Right lobe of liver (tissue), 6 donors: ENCODE measurements around the gene EME2. TPM values are rescaled to one million over a fixed set of nuclear protein-coding genes. Genes with fewer than 3 reads are reported as not detected.
"Not testable (repeated sequence)": the region's sequence is repeated elsewhere in the genome, so short reads cannot be mapped to it uniquely, and the experiment has no call there.

Experiments used
- ATAC-seq, 4 donors: fragments of 200-7000 bp; cut with Tn5 transposase; one replicate each; pipeline ENCODE4 v1.9.1; 2020; ENCODE audit warnings: mild to moderate bottlenecking in 4 of 4, moderate library complexity in 4 of 4
- DNase-seq, 3 donors: peaks; one replicate each; pipeline ENCODE4 v3.0.0-alpha.2; 2020
- H3K27ac ChIP-seq, 3 donors: fragments of 200-600 bp; one replicate each; pipeline ENCODE4 v1.8.0; 2022
- H3K27me3 ChIP-seq, 2 donors: fragments of 200-600 bp; one replicate each; pipeline ENCODE4 v1.8.0; 2022
- H3K36me3 ChIP-seq, 4 donors: fragments of 200-600 bp; sonication (generic) in 1 of 4; one replicate each; pipeline versions ENCODE4 v1.5.1 to v1.8.0; 2017 to 2022; ENCODE audit warnings: control low read depth in 1 of 4
- H3K4me1 ChIP-seq, 4 donors: fragments of 200-600 bp; sonication (generic) in 1 of 4; one replicate each; pipeline versions ENCODE4 v1.5.1 to v1.8.0; 2017 to 2022; ENCODE audit warnings: control low read depth in 1 of 4
- H3K4me3 ChIP-seq, 3 donors: fragments of 200-600 bp; one replicate each; pipeline ENCODE4 v1.8.0; 2022
- H3K9me3 ChIP-seq, 4 donors: fragments of 200-600 bp; sonication (generic) in 1 of 4; one replicate each; pipeline versions ENCODE4 v1.5.1 to v1.8.0; 2017 to 2022; ENCODE audit warnings: control low read depth in 1 of 4
- POLR2A ChIP-seq: fragments of 450-650 bp; IDR thresholded peaks from one replicate; pipeline ENCODE4 v1.6.1; 2017; ENCODE audit warnings: antibody characterized with exemption, mild to moderate bottlenecking
- WGBS: methylation state at CpG from one replicate; pipeline ENCODE4 v1.1.6; 2018; ENCODE audit warnings: low coverage, low lambda C conversion rate; ENCODE audit not compliant: insufficient coverage; ENCODE audit errors: missing lambda C conversion rate; 5-methylcytosine and 5-hydroxymethylcytosine counted together
- intact Hi-C, 2 donors: fragments of 100-400 bp; cut with DNase I; formaldehyde crosslinking; loops; one replicate each; pipeline versions ENCODE4 v1.11.2 to v1.14.1; 2022
- total RNA-seq, 6 experiments: library from RNA; depleted of rRNA in 2 of 6; stranded (reverse); fragments of >200 nt in 2 of 6; fragmentation: NEBNext Ultra II Directional in 3 of 6; extraction: Animal tissue kit (Norgen Biotek cat#: 25700) in 3 of 6; gene quantifications; one replicate each; pipeline versions ENCODE4 v1.1.0 to v1.2.4, GENCODE V29; 2016 to 2023
- TF ChIP-seq, protein P1 (sequence below), 4 donors: fragments of 200-600 bp in 3 of 4; fragments of 450-650 bp in 1 of 4; IDR thresholded peaks; one replicate each; pipeline versions ENCODE4 v1.5.1 to v1.8.0; 2016 to 2022; ENCODE audit warnings: antibody characterized with exemption in 4 of 4, mild to moderate bottlenecking in 2 of 4
- donor health status: DM: no; HTN: yes; CAD: no.
- donor health status: DM: no; HTN: no; CAD: no.
- donor health status: DM: no; HTN: no; CAD: no.
- donor health status: DM: no; HTN: yes; CAD: no.
- donor health status: DM: no; HTN: yes; CAD: no.

EME2 gene
- total RNA-seq, 6 experiments from 2014 or later = 3.8 to 11.1 (median 5.0) TPM

DNA sequence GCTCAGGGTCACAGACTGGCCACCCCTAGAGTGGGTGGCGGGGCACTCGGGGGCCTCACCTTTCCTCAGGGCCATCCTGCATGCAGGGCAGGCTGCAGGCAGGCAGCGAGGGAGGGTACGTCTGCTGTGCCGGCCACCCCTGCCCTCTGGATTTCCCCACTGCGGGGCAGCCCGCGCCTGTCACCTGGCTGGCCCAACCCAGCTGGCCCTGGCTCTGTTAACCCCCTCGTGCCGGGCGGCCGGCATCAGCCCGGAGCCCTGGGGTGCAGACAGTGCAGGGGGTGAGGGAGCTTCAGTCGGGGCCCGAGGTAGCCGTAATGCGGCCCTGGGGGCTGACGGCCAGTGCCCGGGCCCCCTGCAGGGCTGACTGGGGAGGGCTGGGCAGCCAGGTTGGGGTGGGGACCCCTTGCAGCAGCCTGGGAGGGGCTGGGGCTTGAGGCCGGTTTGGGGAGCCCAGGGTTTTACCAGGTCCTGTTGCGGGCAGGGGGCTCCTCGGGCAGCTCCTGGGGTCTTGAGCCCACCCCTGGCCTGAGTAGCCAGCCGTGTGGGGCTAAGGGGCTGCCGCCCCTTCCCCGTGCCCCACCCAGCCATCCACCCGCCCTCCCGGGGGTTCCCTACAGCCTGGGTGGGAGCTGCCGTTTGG is 21.1 kb downstream of the EME2 start, which contains the start of gene IGFALS:
TSS of gene IGFALS (minus strand) at position 128 of the 643 bp plus-strand sequence. CDS start at position 75, 53 bp downstream.
- ATAC-seq (peak; percentile 77 to 80 (median 79)), DNase-seq (peak; percentile 83 to 89 (median 89))
- no CpG with 5 or more reads among the region's 28 CpGs for WGBS
- peak within 1 kb of the TSS; percentile 47 to 78 (median 73) for H3K27ac ChIP-seq
- H3K4me1 ChIP-seq = peaks cover 0 to 38% (median 6%) of the 10 kb centered on the region in 4 donors
- no peaks in the 10 kb centered on the region for H3K9me3 ChIP-seq
- peaks cover 0 to 14% (median 6%) of the 10 kb centered on the region in 4 donors for H3K36me3 ChIP-seq
- TF ChIP-seq POLR2A = no peak
- TF ChIP-seq, protein P1, sequence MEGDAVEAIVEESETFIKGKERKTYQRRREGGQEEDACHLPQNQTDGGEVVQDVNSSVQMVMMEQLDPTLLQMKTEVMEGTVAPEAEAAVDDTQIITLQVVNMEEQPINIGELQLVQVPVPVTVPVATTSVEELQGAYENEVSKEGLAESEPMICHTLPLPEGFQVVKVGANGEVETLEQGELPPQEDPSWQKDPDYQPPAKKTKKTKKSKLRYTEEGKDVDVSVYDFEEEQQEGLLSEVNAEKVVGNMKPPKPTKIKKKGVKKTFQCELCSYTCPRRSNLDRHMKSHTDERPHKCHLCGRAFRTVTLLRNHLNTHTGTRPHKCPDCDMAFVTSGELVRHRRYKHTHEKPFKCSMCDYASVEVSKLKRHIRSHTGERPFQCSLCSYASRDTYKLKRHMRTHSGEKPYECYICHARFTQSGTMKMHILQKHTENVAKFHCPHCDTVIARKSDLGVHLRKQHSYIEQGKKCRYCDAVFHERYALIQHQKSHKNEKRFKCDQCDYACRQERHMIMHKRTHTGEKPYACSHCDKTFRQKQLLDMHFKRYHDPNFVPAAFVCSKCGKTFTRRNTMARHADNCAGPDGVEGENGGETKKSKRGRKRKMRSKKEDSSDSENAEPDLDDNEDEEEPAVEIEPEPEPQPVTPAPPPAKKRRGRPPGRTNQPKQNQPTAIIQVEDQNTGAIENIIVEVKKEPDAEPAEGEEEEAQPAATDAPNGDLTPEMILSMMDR (IDR thresholded peaks at IDR 0.05) = no peak
- H3K27me3 ChIP-seq = no peaks in the 10 kb centered on the region
- intact Hi-C loops = no loop called here
- peak within 1 kb of the TSS; percentile 45 to 74 (median 73) for H3K4me3 ChIP-seq

DNA sequence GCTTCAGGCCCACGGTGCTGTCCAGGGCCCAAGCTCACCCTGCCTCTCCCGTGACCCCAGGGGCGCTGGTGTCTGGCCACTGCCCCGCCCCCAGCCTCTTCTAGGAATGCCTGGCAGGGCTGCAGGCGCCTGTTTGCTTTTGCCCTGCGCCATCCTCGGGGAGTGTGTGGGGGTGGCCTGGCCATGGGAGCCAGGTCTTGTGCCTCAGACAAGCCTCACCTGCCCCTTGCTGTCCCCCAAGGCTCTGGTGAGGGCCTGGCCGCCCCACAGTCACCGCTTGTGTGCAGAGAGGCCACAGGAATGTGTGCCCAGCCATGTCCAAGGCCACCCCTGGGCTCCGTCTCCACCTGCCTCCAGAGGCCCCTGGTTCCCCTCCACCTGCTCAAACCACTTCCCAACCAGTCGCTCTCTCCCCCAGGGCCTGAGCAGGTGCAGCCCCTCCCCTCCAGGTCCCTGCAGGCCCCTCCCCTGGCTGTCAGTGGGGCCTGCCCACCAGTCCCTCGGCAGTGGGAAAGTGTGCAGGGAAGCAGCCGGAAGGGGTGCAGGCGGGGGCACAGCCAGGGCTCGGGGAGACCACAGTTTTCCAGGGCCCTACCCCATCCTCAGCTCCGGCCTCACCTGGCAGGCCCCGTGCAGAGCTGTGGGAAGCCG is 21.7 kb downstream of the EME2 start:
- H3K9me3 ChIP-seq = no peaks in the 10 kb centered on the region
- peaks cover 0 to 38% (median 6%) of the 10 kb centered on the region in 4 donors for H3K4me1 ChIP-seq
- peaks cover 0 to 13% (median 3%) of the 10 kb centered on the region in 4 donors for H3K36me3 ChIP-seq
- 40% methylated on average over 3 of the region's 18 CpGs for WGBS
- TF ChIP-seq, protein P1 (IDR thresholded peaks at IDR 0.05) = no peak
- TF ChIP-seq POLR2A = no peak
- peak; percentile 82 to 93 (median 90) for DNase-seq
- intact Hi-C loops = no loop called here
- H3K27me3 ChIP-seq = no peaks in the 10 kb centered on the region
- H3K27ac ChIP-seq = peak overlapping the region in 2 of 3 donors; percentile 73 to 78
- peak; percentile 73 to 82 (median 76) for ATAC-seq
- peak overlapping the region; percentile 45 to 74 (median 73) for H3K4me3 ChIP-seq

DNA sequence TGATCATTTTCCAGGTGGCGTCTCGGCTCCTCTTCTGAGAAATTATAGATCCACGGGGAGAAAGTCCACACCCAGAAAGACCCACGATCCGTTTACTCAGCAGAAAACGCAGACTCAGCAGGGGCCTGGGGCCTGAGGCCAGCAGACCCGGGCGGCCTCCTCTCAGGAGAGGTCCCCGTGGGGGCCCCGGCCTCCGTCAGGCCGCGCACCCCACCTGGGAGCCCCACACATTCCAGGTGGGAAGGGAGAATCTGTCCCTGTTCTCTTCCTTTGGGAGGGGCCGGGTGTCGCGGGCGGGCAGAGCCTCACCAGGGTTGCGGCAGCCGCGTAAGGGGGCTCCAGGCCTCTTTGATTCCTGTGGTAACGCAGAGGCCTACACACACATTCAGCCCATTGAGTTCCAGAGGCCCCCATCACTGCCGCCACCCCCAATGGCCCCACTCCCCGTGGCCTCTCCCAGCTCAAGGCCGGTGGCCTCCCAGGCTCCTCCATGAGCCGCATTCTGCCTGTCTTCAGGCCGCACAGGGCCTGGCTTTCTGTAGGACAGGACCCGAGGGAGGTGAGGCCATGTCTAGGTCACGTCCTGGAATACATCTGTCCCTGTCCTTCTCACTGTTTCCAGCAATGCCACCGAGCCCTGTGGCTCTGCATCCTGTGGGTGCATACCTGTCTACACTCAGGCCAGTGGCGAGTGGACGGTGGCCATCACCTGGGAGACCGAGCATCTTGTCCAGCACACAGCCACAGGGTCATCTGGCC is 22.5 kb downstream of the EME2 start:
- TF ChIP-seq, protein P1 (IDR thresholded peaks at IDR 0.05) = no peak
- no peak for TF ChIP-seq POLR2A
- Histone ChIP-seq H3K4me1 (peaks cover 0 to 38% (median 6%) of the 10 kb centered on the region in 4 donors), H3K36me3 (peaks cover 0 to 9% (median 2%) of the 10 kb centered on the region in 4 donors), H3K9me3 (no peaks in the 10 kb centered on the region), H3K4me3 (peak overlapping the region in 2 of 3 donors; percentile 73 to 74), H3K27me3 (no peaks in the 10 kb centered on the region), H3K27ac (peak overlapping the region in 1 of 3 donors; percentile 31)
- ATAC-seq = peak in 1 of 4 donors; percentile 3
- DNase-seq = peak in 1 of 3 donors; percentile 24
- intact Hi-C loops = no loop called here
- 37% methylated on average over 9 of the region's 32 CpGs for WGBS

DNA sequence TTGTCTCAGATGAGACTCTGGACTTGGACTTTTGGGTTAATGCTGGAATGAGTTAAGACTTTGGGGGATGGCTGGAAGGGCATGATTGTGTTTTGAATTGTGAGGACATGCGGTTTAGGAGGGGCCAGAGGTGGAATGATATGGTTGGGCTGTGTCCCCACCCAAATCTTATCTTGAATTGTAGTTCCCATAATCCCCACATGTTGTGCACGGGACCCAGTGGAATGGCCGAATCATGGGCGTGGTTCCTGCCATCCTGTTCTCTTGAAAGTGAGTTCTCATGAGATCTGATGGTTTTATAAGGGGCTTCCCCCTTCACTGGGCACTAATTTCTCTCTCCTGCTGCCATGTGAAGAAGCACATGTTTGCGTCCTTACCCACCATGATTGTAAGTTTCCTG is 26.7 kb downstream of the EME2 start:
- H3K27ac ChIP-seq, ATAC-seq, intact Hi-C loops, DNase-seq, H3K27me3 ChIP-seq, H3K36me3 ChIP-seq, H3K4me3 ChIP-seq, H3K9me3 ChIP-seq: not testable (repeated sequence)
- peaks cover 0 to 13% (median 0%) of the 10 kb centered on the region in 4 donors for H3K4me1 ChIP-seq
- WGBS = 73% methylated on average over 2 of the region's 5 CpGs
